ENCODE data around the gene GTF2IRD1.

The GTF2IRD1 gene

GRCh38 chr7:74452748-74453321 lies 871 bp upstream of the GTF2IRD1 start:
- H3K4me3 ChIP-seq (ENCODE audit: low read depth, low read length): no peak overlapping the region
- TF ChIP-seq CTCF (IDR thresholded peaks at IDR 0.05; ENCODE audit: borderline replicate concordance, insufficient read depth, low read depth, low read length): no peak

- H3K4me3 ChIP-seq (ENCODE audit: low read depth, low read length): peak overlapping the region; percentile 56
- TF ChIP-seq CTCF (IDR thresholded peaks at IDR 0.05; ENCODE audit: borderline replicate concordance, insufficient read depth, low read depth, low read length): no peak
Observed at GRCh38 chr7:74454021-74454924, 567 bp downstream of the GTF2IRD1 start.

- no peak for TF ChIP-seq CTCF (IDR thresholded peaks at IDR 0.05; ENCODE audit: borderline replicate concordance, insufficient read depth, low read depth, low read length)
- no peak overlapping the region for H3K4me3 ChIP-seq (ENCODE audit: low read depth, low read length)
Observed at GRCh38 chr7:74454925-74455288, 1.2 kb downstream of the GTF2IRD1 start.

GRCh38 chr7:74455291-74455804 lies 1.6 kb downstream of the GTF2IRD1 start:
- H3K4me3 ChIP-seq (ENCODE audit: low read depth, low read length): no peak overlapping the region
- no peak for TF ChIP-seq CTCF (IDR thresholded peaks at IDR 0.05; ENCODE audit: borderline replicate concordance, insufficient read depth, low read depth, low read length)

GRCh38 chr7:74455928-74456327 lies 2.2 kb downstream of the GTF2IRD1 start:
- no peak for TF ChIP-seq CTCF (IDR thresholded peaks at IDR 0.05; ENCODE audit: borderline replicate concordance, insufficient read depth, low read depth, low read length)
- H3K4me3 ChIP-seq (ENCODE audit: low read depth, low read length): no peak overlapping the region

- H3K4me3 ChIP-seq (ENCODE audit: low read depth, low read length): no peak overlapping the region
- TF ChIP-seq CTCF (IDR thresholded peaks at IDR 0.05; ENCODE audit: borderline replicate concordance, insufficient read depth, low read depth, low read length): no peak
Observed at GRCh38 chr7:74457007-74457406, 3.3 kb downstream of the GTF2IRD1 start.
